C4-2B (cell line): ENCODE measurements around the gene DBN1.

Source experiments
- H3K27ac ChIP-seq: fragments of 450-650 bp; 2 replicates; pipeline ENCODE4 v1.5.1; 2017
- ZFX ChIP-seq: fragments of 450-650 bp; IDR thresholded peaks from 2 replicates; pipeline ENCODE4 v1.6.1; 2017
- TF ChIP-seq, protein P1 (sequence below): fragments of 450-650 bp; conservative IDR thresholded peaks from 2 replicates; pipeline ENCODE4 v1.5.1; 2017; ENCODE audit warnings: mild to moderate bottlenecking

The DBN1 gene

DNA sequence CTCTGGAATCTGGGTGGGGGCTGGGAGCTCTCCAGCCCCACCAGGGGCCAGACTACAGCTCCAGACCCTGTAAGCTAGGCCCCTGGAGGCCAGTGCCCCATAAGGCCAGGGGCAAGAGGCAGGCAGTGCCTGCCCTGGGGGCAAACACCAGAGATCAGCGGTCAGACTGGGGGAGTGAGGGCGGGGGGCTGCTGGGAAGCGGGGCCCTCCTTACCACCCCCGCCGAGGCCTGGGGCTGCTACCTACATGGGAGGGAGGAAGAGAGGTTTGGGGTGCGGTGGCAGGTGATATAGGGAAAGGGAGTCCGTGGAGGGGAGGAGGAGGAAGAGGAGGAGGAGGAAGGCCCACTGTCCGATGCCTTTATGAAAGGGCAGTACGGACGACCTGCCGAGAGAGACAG, 14.1 kb downstream of the DBN1 start:
- H3K27ac ChIP-seq = no peak overlapping the region
- no peak for TF ChIP-seq ZFX
- TF ChIP-seq, protein P1, sequence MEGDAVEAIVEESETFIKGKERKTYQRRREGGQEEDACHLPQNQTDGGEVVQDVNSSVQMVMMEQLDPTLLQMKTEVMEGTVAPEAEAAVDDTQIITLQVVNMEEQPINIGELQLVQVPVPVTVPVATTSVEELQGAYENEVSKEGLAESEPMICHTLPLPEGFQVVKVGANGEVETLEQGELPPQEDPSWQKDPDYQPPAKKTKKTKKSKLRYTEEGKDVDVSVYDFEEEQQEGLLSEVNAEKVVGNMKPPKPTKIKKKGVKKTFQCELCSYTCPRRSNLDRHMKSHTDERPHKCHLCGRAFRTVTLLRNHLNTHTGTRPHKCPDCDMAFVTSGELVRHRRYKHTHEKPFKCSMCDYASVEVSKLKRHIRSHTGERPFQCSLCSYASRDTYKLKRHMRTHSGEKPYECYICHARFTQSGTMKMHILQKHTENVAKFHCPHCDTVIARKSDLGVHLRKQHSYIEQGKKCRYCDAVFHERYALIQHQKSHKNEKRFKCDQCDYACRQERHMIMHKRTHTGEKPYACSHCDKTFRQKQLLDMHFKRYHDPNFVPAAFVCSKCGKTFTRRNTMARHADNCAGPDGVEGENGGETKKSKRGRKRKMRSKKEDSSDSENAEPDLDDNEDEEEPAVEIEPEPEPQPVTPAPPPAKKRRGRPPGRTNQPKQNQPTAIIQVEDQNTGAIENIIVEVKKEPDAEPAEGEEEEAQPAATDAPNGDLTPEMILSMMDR = no peak

DNA sequence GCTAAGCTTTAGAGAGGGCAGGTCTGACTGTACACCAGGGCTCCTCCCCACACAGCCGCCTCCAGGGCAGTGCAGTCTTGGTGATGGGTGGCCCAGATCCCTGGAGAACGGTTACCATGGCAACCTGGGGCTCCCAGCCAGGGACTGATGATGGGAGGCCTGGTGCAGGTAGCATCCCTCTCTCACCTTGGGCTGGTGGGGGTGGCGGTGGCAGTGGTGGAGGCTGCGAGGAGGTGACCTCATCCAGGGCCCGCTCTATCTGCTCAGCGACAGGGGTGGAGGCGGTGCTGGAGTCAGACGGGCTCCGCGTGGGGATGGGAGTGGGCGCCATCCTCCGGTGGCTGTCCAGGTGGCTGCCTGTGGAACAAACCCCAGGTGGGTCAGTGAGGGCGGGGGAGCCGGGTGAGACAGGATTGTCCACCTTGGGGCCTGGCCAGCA, 14.5 kb downstream of the DBN1 start:
- no peak overlapping the region for H3K27ac ChIP-seq
- TF ChIP-seq ZFX = no peak
- TF ChIP-seq, protein P1 = no peak

GRCh38 chr5:177457852-177458681, 15.4 kb downstream of the DBN1 start:
- H3K27ac ChIP-seq = no peak overlapping the region
- no peak for TF ChIP-seq ZFX
- TF ChIP-seq, protein P1 = no peak

DNA sequence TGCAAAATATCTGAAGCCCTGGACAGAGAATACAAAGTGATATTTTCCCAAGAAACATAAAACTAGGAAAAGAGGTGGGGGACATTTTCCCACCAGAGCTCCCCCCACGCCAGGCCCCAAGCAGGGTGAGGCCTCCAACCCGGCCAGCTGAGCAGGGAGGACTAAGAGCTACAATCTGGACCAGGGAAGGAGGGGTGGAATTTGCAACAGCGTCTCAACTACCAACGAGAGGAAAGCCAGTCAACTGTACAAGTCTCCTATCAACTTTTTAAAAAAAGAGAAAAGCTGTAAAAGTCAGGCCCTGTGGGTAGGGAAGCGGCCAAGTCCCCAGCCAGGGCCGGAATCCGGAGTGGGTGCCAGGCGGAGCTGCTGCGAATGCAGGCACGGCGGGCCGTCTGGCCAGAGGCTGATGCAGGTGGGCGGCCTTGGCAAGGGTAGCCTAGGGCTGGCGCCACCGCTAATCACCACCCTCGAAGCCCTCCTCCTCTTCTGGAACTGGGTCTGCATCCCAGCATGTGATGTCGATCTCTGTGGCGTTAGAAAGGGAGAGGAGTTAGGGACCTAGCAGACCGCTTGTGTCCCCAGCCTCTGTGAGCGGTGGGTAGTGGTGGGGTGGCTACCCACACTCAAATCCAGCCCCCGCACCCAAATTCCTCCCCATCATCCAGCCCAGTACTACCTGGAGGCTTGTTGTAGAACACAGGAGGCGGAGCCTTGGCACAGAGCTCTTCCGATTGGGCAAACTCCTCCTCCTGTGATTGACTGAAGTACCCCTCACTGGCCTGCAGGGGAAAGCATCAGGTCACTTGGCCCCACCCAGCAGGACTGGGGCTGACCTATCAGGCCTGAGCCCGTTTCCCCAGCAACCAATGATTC, 16.2 kb downstream of the DBN1 start:
- no peak for TF ChIP-seq ZFX
- TF ChIP-seq, protein P1 = no peak; the same call in 1 of the 2 replicates
- H3K27ac ChIP-seq = no peak overlapping the region

GRCh38 chr5:177456591-177456964, 16.9 kb downstream of the DBN1 start:
- H3K27ac ChIP-seq = no peak overlapping the region
- TF ChIP-seq, protein P1 = peak; percentile 68
- no peak for TF ChIP-seq ZFX

GRCh38 chr5:177455661-177456590, 17.5 kb downstream of the DBN1 start:
- H3K27ac ChIP-seq = peak overlapping the region; percentile 84
- TF ChIP-seq ZFX = no peak
- TF ChIP-seq, protein P1 = peak; percentile 92
